ENCODE results near the gene AHNAK.

GRCh38 chr11:62493801-62494200, 52.8 kb downstream of the AHNAK start:
- TF ChIP-seq POLR2AphosphoS5 (IDR thresholded peaks at IDR 0.05; ENCODE audit: low read depth, low read length) (no peak), REST (IDR thresholded peaks at IDR 0.05; ENCODE audit: insufficient read depth in 1 of 2, low read depth in 2 of 2, low read length in 2 of 2) (no peak), SIN3A (IDR thresholded peaks at IDR 0.05; ENCODE audit: borderline replicate concordance, insufficient read depth, low read length) (no peak), TAF1 (IDR thresholded peaks at IDR 0.05; ENCODE audit: borderline replicate concordance, insufficient read depth, low read length) (no peak), FOXP2 (optimal IDR thresholded peaks at IDR 0.05; ENCODE audit: borderline replicate concordance, extremely low read depth, extremely low read length, insufficient read depth) (no peak)
